Trophoblast cell (in vitro differentiated cells and primary cell): ENCODE measurements around the gene CAMK1D.

Experiments used
- DNase-seq, 2 donors: peaks; one replicate each; pipeline ENCODE4 v3.0.0-alpha.2; 2016
- H2AFZ ChIP-seq: 2 replicates; pipeline ENCODE4 v1.6.1; 2013; ENCODE audit warnings: low read length, moderate library complexity, mild to moderate bottlenecking; ENCODE audit not compliant: insufficient read depth, poor library complexity
- H2AK5ac ChIP-seq: 2 replicates; pipeline ENCODE4 v1.6.1; 2013; ENCODE audit warnings: mild to moderate bottlenecking, low read length
- H2BK120ac ChIP-seq: 2 replicates; pipeline ENCODE4 v1.6.1; 2013; ENCODE audit warnings: low read length, mild to moderate bottlenecking, moderate library complexity; ENCODE audit not compliant: insufficient read depth, poor library complexity
- H2BK12ac ChIP-seq: 2 replicates; pipeline ENCODE4 v1.6.1; 2013; ENCODE audit warnings: mild to moderate bottlenecking, low read length, moderate library complexity
- H2BK5ac ChIP-seq: 2 replicates; pipeline ENCODE4 v1.6.1; 2013; ENCODE audit warnings: low read length, low read depth, moderate library complexity, mild to moderate bottlenecking; ENCODE audit not compliant: poor library complexity
- H3K14ac ChIP-seq: 2 replicates; pipeline ENCODE4 v1.6.1; 2013; ENCODE audit warnings: mild to moderate bottlenecking, low read length
- H3K18ac ChIP-seq: 2 replicates; pipeline ENCODE4 v1.6.1; 2013; ENCODE audit warnings: mild to moderate bottlenecking, low read length
- H3K23ac ChIP-seq: 2 replicates; pipeline ENCODE4 v1.6.1; 2013; ENCODE audit warnings: low read length
- H3K27ac ChIP-seq: 2 replicates; pipeline ENCODE4 v1.5.1; 2013; ENCODE audit warnings: low read depth, mild to moderate bottlenecking, inconsistent platforms, low read length, moderate library complexity
- H3K27me3 ChIP-seq: 2 replicates; pipeline ENCODE4 v1.6.1; 2013; ENCODE audit warnings: inconsistent platforms, mild to moderate bottlenecking, low read length, moderate library complexity; ENCODE audit not compliant: insufficient read depth
- H3K36me3 ChIP-seq, 2 experiments: 1 replicate in 1 of 2; 2 replicates in 1 of 2; pipeline ENCODE4 v1.6.1; 2013; ENCODE audit warnings: low read length in 2 of 2, mild to moderate bottlenecking in 2 of 2, moderate library complexity in 1 of 2; ENCODE audit not compliant: insufficient read depth in 2 of 2, control insufficient read depth in 1 of 2
- H3K4ac ChIP-seq: 2 replicates; pipeline ENCODE4 v1.6.1; 2013; ENCODE audit warnings: low read depth, mild to moderate bottlenecking, low read length, moderate library complexity
- H3K4me1 ChIP-seq, 2 experiments: 1 replicate in 1 of 2; 2 replicates in 1 of 2; pipeline ENCODE4 v1.6.1; 2013; ENCODE audit warnings: low read length in 2 of 2, mild to moderate bottlenecking in 2 of 2, moderate library complexity in 1 of 2; ENCODE audit not compliant: insufficient read depth in 2 of 2, control insufficient read depth in 1 of 2
- H3K4me2 ChIP-seq: 2 replicates; pipeline ENCODE4 v1.6.1; 2013; ENCODE audit warnings: inconsistent platforms, mild to moderate bottlenecking, low read length, moderate library complexity
- H3K4me3 ChIP-seq: 2 replicates; pipeline ENCODE4 v1.5.1; 2013; ENCODE audit warnings: mild to moderate bottlenecking, low read depth, low read length, inconsistent platforms
- H3K79me1 ChIP-seq: one replicate; pipeline ENCODE4 v1.6.1; 2013; ENCODE audit warnings: low read length
- H3K79me2 ChIP-seq: 2 replicates; pipeline ENCODE4 v1.6.1; 2013; ENCODE audit warnings: low read length, mild to moderate bottlenecking; ENCODE audit not compliant: control insufficient read depth, insufficient read depth, poor library complexity
- H3K9ac ChIP-seq: 2 replicates; pipeline ENCODE4 v1.6.1; 2013; ENCODE audit warnings: mild to moderate bottlenecking, low read length
- H3K9me3 ChIP-seq: 2 replicates; pipeline ENCODE4 v1.6.1; 2013; ENCODE audit warnings: low read depth, mild to moderate bottlenecking, control low read depth, inconsistent platforms, low read length; ENCODE audit not compliant: insufficient read depth
- H4K12ac ChIP-seq: 2 replicates; pipeline ENCODE4 v1.6.1; 2013; ENCODE audit warnings: low read depth, mild to moderate bottlenecking, low read length, moderate library complexity
- H4K8ac ChIP-seq: 2 replicates; pipeline ENCODE4 v1.6.1; 2013; ENCODE audit warnings: low read depth, mild to moderate bottlenecking, low read length, moderate library complexity
- H4K91ac ChIP-seq: one replicate; pipeline ENCODE4 v1.6.1; 2013; ENCODE audit warnings: low read depth, mild to moderate bottlenecking, low read length, moderate library complexity
- WGBS: extraction: QIAGEN DNeasy Blood & Tissue Kit; methylation state at CpG from one replicate; pipeline ENCODE4 v1.1.7; 2013; ENCODE audit warnings: missing lambda C conversion rate; ENCODE audit not compliant: insufficient read length, insufficient coverage; ENCODE audit errors: extremely low coverage; 5-methylcytosine and 5-hydroxymethylcytosine counted together

Gene CAMK1D

DNA sequence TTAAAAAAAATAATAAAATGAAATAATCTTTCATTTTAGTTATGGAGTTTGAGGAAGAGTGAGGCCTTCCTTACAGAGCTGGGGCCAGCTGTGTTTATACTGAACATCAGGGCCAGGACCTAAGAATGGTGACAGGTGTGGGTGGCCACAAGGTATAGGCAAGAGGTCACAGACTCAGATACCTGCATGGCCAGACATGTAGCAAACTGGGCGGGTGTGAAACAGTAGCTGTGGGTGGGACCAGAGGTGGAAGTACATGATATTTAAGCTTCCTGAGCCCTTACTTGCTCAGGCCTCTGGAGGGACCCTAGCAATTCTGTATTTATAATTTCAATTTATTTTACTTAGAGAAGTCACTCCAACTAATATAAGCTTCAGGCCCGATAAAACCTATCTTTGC, 27.7 kb upstream of the CAMK1D start:
- no peak overlapping the region for H4K91ac ChIP-seq
- H3K27me3 ChIP-seq: no peaks in the 10 kb centered on the region
- H2BK120ac ChIP-seq: no peak overlapping the region
- H4K8ac ChIP-seq: no peak overlapping the region
- no peaks in the 10 kb centered on the region for H3K36me3 ChIP-seq
- no peak overlapping the region for H2BK12ac ChIP-seq
- DNase-seq: peak; percentile 85 to 89
- no peak overlapping the region for H4K12ac ChIP-seq
- H3K27ac ChIP-seq: no peak overlapping the region
- no peak overlapping the region for H3K23ac ChIP-seq
- no peak overlapping the region for H3K18ac ChIP-seq
- no peaks in the 10 kb centered on the region for H3K9me3 ChIP-seq
- no peak overlapping the region for H3K9ac ChIP-seq
- no peak overlapping the region for H3K14ac ChIP-seq
- no peak overlapping the region for H2BK5ac ChIP-seq
- H3K4me1 ChIP-seq: no peaks in the 10 kb centered on the region
- WGBS: no CpG with 5 or more reads among the region's 2 CpGs
- H3K4me3 ChIP-seq: no peak overlapping the region
- H3K79me2 ChIP-seq: no peaks in the 10 kb centered on the region
- no peak overlapping the region for H3K4me2 ChIP-seq
- H3K4ac ChIP-seq: no peak overlapping the region
- no peaks in the 10 kb centered on the region for H3K79me1 ChIP-seq
- H2AK5ac ChIP-seq: no peak overlapping the region
- H2AFZ ChIP-seq: no peak overlapping the region

- H3K14ac ChIP-seq: no peak overlapping the region
- H3K4ac ChIP-seq: no peak overlapping the region
- no peak overlapping the region for H4K8ac ChIP-seq
- H2BK12ac ChIP-seq: no peak overlapping the region
- H3K4me3 ChIP-seq: no peak overlapping the region
- no peaks in the 10 kb centered on the region for H3K4me1 ChIP-seq
- H3K9ac ChIP-seq: peak overlapping the region; percentile 1
- no peaks in the 10 kb centered on the region for H3K79me2 ChIP-seq
- no peaks in the 10 kb centered on the region for H3K9me3 ChIP-seq
- no peak overlapping the region for H2BK5ac ChIP-seq
- no peak overlapping the region for H4K12ac ChIP-seq
- no peak overlapping the region for H3K4me2 ChIP-seq
- no peak overlapping the region for H4K91ac ChIP-seq
- H2AK5ac ChIP-seq: no peak overlapping the region
- H3K79me1 ChIP-seq: no peaks in the 10 kb centered on the region
- no peak overlapping the region for H3K27ac ChIP-seq
- no peak overlapping the region for H2AFZ ChIP-seq
- H3K18ac ChIP-seq: no peak overlapping the region
- WGBS: no CpG with 5 or more reads among the region's 9 CpGs
- DNase-seq: no peak
- no peak overlapping the region for H2BK120ac ChIP-seq
- no peak overlapping the region for H3K23ac ChIP-seq
- no peaks in the 10 kb centered on the region for H3K27me3 ChIP-seq
- H3K36me3 ChIP-seq: no peaks in the 10 kb centered on the region
These were observed 26.7 kb upstream of the CAMK1D start for GRCh38 chr10:12322583-12323131.

DNA sequence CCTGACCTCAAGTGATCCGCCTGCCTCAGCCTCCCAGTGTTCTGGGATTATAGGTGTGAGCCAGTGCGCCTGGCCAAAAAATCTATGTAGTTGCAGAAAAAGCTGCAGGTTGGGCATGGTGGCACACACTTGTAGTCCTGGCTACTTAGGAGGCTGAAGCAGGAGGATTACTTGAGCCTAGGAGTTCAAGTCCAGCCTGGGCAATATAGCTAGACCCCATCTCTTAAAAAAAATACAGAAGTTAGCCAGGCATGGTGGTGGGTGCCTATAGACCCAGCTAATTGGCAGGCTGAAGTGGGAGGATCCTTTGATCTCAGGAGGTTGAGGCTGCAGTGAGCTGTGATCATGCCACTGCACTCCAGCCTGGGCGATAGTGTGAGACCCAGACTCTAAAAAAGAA, 24.8 kb upstream of the CAMK1D start:
- H2BK120ac ChIP-seq: no peak overlapping the region
- no peak overlapping the region for H4K91ac ChIP-seq
- no peak overlapping the region for H3K18ac ChIP-seq
- H3K27me3 ChIP-seq: no peaks in the 10 kb centered on the region
- H3K14ac ChIP-seq: no peak overlapping the region
- no peak overlapping the region for H3K4me2 ChIP-seq
- H3K79me1 ChIP-seq: no peaks in the 10 kb centered on the region
- H2AFZ ChIP-seq: no peak overlapping the region
- no peak overlapping the region for H4K12ac ChIP-seq
- no peak overlapping the region for H3K23ac ChIP-seq
- no peak overlapping the region for H2BK5ac ChIP-seq
- WGBS: no CpG with 5 or more reads among the region's 3 CpGs
- no peaks in the 10 kb centered on the region for H3K79me2 ChIP-seq
- no peak overlapping the region for H2AK5ac ChIP-seq
- H3K9ac ChIP-seq: no peak overlapping the region
- H3K4ac ChIP-seq: no peak overlapping the region
- no peak overlapping the region for H2BK12ac ChIP-seq
- H3K4me3 ChIP-seq: no peak overlapping the region
- no peak overlapping the region for H3K27ac ChIP-seq
- no peaks in the 10 kb centered on the region for H3K36me3 ChIP-seq
- H4K8ac ChIP-seq: no peak overlapping the region
- no peaks in the 10 kb centered on the region for H3K9me3 ChIP-seq
- no peaks in the 10 kb centered on the region for H3K4me1 ChIP-seq
- DNase-seq: no peak

DNA sequence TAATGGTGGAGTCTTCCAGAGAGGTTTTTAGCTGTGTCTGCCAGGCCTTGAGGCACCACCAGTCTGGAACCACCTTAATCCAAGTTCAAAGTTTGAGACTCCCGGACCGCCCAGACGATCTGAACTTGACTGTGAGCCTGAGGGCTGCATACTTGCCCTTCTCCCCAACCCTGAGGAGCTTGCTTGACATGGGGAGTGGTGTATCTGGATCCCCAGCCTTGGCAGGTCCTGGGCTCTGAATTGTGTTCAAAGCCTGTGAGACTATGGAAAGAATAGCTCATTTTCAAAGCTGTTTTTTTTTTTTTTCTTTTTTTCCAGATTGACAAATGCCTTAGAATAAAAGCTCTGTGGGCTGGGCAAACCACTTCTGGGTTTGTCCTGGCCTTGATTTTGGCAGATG, 22.3 kb upstream of the CAMK1D start:
- no peak overlapping the region for H4K12ac ChIP-seq
- H3K14ac ChIP-seq: no peak overlapping the region
- no peaks in the 10 kb centered on the region for H3K27me3 ChIP-seq
- H2BK12ac ChIP-seq: no peak overlapping the region
- no CpG with 5 or more reads among the region's 3 CpGs for WGBS
- H4K91ac ChIP-seq: no peak overlapping the region
- H3K4ac ChIP-seq: no peak overlapping the region
- H3K9me3 ChIP-seq: no peaks in the 10 kb centered on the region
- H3K27ac ChIP-seq: no peak overlapping the region
- no peak overlapping the region for H2BK120ac ChIP-seq
- no peak overlapping the region for H2AK5ac ChIP-seq
- DNase-seq: no peak
- H3K36me3 ChIP-seq: no peaks in the 10 kb centered on the region
- H3K18ac ChIP-seq: no peak overlapping the region
- H4K8ac ChIP-seq: no peak overlapping the region
- no peak overlapping the region for H3K4me3 ChIP-seq
- no peak overlapping the region for H3K23ac ChIP-seq
- H3K4me2 ChIP-seq: no peak overlapping the region
- no peak overlapping the region for H3K9ac ChIP-seq
- H2BK5ac ChIP-seq: no peak overlapping the region
- H3K79me2 ChIP-seq: no peaks in the 10 kb centered on the region
- H3K4me1 ChIP-seq: no peaks in the 10 kb centered on the region
- no peaks in the 10 kb centered on the region for H3K79me1 ChIP-seq
- H2AFZ ChIP-seq: no peak overlapping the region
